ENCODE measurements around the gene CD200R1L. TPM values are rescaled to one million over a fixed set of nuclear protein-coding genes. Genes with fewer than 3 reads are reported as not detected.

CD200R1L gene
- total RNA-seq, 1 donor from 2014 or later: not detected

DNA sequence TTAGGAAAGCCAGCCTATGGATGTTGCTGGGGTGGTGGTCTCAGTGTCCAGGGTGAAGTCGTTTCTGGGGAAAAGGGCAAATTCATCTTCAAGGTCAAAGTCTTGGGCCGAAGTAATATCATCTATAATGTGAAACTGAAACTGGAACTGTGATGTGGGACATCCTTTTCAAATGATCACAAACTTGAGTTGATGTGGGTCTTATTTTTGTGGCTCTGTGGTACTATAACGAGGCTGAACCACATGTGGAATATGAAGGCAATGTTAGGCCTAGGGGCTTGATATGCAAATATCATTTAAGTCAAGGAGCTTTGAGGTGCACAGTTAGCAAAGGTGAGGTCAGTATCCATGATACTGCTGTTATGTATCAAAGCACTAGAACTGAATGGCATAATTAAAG is 1.5 kb upstream of the CD200R1L start:
- no peak overlapping the region for H3K4me3 Mint-ChIP-seq
- TF ChIP-seq CTCF (conservative IDR thresholded peaks at IDR 0.05): no peak
- H3K4me1 Mint-ChIP-seq (ENCODE audit: unreplicated experiment): no peaks in the 10 kb centered on the region
- DNase-seq (ENCODE audit: extremely low spot score, unreplicated experiment): no peak
- H3K9me3 Mint-ChIP-seq: peaks cover 30% of the 10 kb centered on the region
- no peak overlapping the region for H3K27ac Mint-ChIP-seq
- H3K27me3 Mint-ChIP-seq: peaks cover 3% of the 10 kb centered on the region
- no peaks in the 10 kb centered on the region for H3K36me3 Mint-ChIP-seq

GRCh38 chr3:112847692-112848091 is 1.0 kb upstream of the CD200R1L start:
- Mint-ChIP-seq H3K36me3 (no peaks in the 10 kb centered on the region), H3K27me3 (peaks cover 3% of the 10 kb centered on the region), H3K4me3 (no peak overlapping the region), H3K4me1 (ENCODE audit: unreplicated experiment) (no peaks in the 10 kb centered on the region), H3K9me3 (peaks cover 35% of the 10 kb centered on the region), H3K27ac (no peak overlapping the region)
- DNase-seq (ENCODE audit: extremely low spot score, unreplicated experiment): no peak
- no peak for TF ChIP-seq CTCF (conservative IDR thresholded peaks at IDR 0.05)

- Mint-ChIP-seq H3K27me3 (no peaks in the 10 kb centered on the region), H3K36me3 (no peaks in the 10 kb centered on the region), H3K4me1 (ENCODE audit: unreplicated experiment) (no peaks in the 10 kb centered on the region), H3K4me3 (no peak overlapping the region), H3K9me3 (peaks cover 23% of the 10 kb centered on the region), H3K27ac (no peak overlapping the region)
- TF ChIP-seq CTCF (conservative IDR thresholded peaks at IDR 0.05): no peak
- no peak for DNase-seq (ENCODE audit: extremely low spot score, unreplicated experiment)
Measured at GRCh38 chr3:112845772-112846171, 892 bp downstream of the CD200R1L start.

- no peak for TF ChIP-seq CTCF (conservative IDR thresholded peaks at IDR 0.05)
- no peak overlapping the region for H3K4me3 Mint-ChIP-seq
- H3K9me3 Mint-ChIP-seq: no peaks in the 10 kb centered on the region
- no peak for DNase-seq (ENCODE audit: extremely low spot score, unreplicated experiment)
- no peaks in the 10 kb centered on the region for H3K36me3 Mint-ChIP-seq
- no peaks in the 10 kb centered on the region for H3K4me1 Mint-ChIP-seq (ENCODE audit: unreplicated experiment)
- H3K27ac Mint-ChIP-seq: no peak overlapping the region
- no peaks in the 10 kb centered on the region for H3K27me3 Mint-ChIP-seq
Measured at GRCh38 chr3:112829046-112829445, 17.6 kb downstream of the CD200R1L start.

- no peak for TF ChIP-seq CTCF (conservative IDR thresholded peaks at IDR 0.05)
- H3K27ac Mint-ChIP-seq: no peak overlapping the region
- H3K4me3 Mint-ChIP-seq: no peak overlapping the region
- peaks cover 4% of the 10 kb centered on the region for H3K9me3 Mint-ChIP-seq
- H3K36me3 Mint-ChIP-seq: no peaks in the 10 kb centered on the region
- no peaks in the 10 kb centered on the region for H3K27me3 Mint-ChIP-seq
- no peak for DNase-seq (ENCODE audit: extremely low spot score, unreplicated experiment)
- peaks cover 20% of the 10 kb centered on the region for H3K4me1 Mint-ChIP-seq (ENCODE audit: unreplicated experiment)
Measured at GRCh38 chr3:112822064-112823055, 24.3 kb downstream of the CD200R1L start.
